ENCODE results near the gene MRPL18.

GRCh38 chr6:159746759-159747158 is 43.5 kb upstream of the MRPL18 start:
- no peak for TF ChIP-seq CTCF (IDR thresholded peaks at IDR 0.05)
- no peak for TF ChIP-seq CREM (CRISPR knock-in tag; IDR thresholded peaks at IDR 0.05)
- no peak for TF ChIP-seq ESRRA (CRISPR knock-in tag; IDR thresholded peaks at IDR 0.05; ENCODE audit: borderline replicate concordance)
- TF ChIP-seq ZNF317 (CRISPR knock-in tag; IDR thresholded peaks at IDR 0.05; ENCODE audit: borderline replicate concordance, low read depth), result no peak
- TF ChIP-seq JUN (CRISPR knock-in tag; IDR thresholded peaks at IDR 0.05), result no peak
- no peak for TF ChIP-seq ZNF263 (CRISPR knock-in tag; IDR thresholded peaks at IDR 0.05; ENCODE audit: low read depth)
- TF ChIP-seq ZNF232 (CRISPR knock-in tag; IDR thresholded peaks at IDR 0.05), result no peak
- TF ChIP-seq TCF7 (CRISPR knock-in tag; IDR thresholded peaks at IDR 0.05; ENCODE audit: low read depth), result no peak
